IMR-90 (cell line): Measurements from ENCODE around the gene ADGRD1. TPM values are rescaled to one million over a fixed set of nuclear protein-coding genes. Genes with fewer than 3 reads are reported as not detected.

Experiments used
- ATAC-seq: fragments of 200-7000 bp; cut with Tn5 transposase; 2 replicates; pipeline ENCODE4 v1.9.1; 2020; ENCODE audit warnings: low read depth, mild to moderate bottlenecking, moderate library complexity
- BruUV-seq: library from RNA; stranded (reverse); fragments of 400-500 nt; replicated peaks from 2 replicates; lab custom pipeline; 2021; lab: Mats Ljungman, UMichigan
- CTCF ChIA-PET: fragments of 300-600 bp; formaldehyde crosslinking; extraction: SDS; loops from one replicate; lab custom pipeline; 2021; ENCODE audit warnings: antibody characterized with exemption; lab: Yijun Ruan, JAX
- POLR2A ChIA-PET: fragments of 300-600 bp; sonication (Branson Sonifier 250); formaldehyde crosslinking; loops from one replicate; lab custom pipeline; 2022; ENCODE audit warnings: antibody characterized with exemption; ENCODE audit not compliant: unreplicated experiment; lab: Charles Lee
- DNase-seq: peaks from one replicate; pipeline ENCODE4 v3.0.0; 2013
- H2AFZ ChIP-seq: replicated peaks from 2 replicates; pipeline ENCODE3; 2013; ENCODE audit warnings: low read length, mild to moderate bottlenecking; ENCODE audit not compliant: poor library complexity
- H2AK5ac ChIP-seq: 2 replicates; pipeline ENCODE4 v1.6.1; 2013; ENCODE audit warnings: low read depth, low read length, inconsistent platforms
- H2AK9ac ChIP-seq: replicated peaks from 2 replicates; pipeline ENCODE3; 2013; ENCODE audit warnings: mild to moderate bottlenecking, low read depth, low read length, moderate library complexity; ENCODE audit not compliant: poor library complexity
- H2BK120ac ChIP-seq: 2 replicates; pipeline ENCODE4 v1.6.1; 2013; ENCODE audit warnings: low read depth, low read length, inconsistent platforms
- H2BK15ac ChIP-seq: 3 replicates; pipeline ENCODE4 v1.6.1; 2013; ENCODE audit warnings: low read depth, low read length, inconsistent platforms
- H2BK20ac ChIP-seq: 2 replicates; pipeline ENCODE4 v1.6.1; 2013; ENCODE audit warnings: low read depth, mild to moderate bottlenecking, inconsistent platforms, low read length, moderate library complexity
- H2BK5ac ChIP-seq: 2 replicates; pipeline ENCODE4 v1.6.1; 2013; ENCODE audit warnings: mild to moderate bottlenecking, low read depth, low read length, inconsistent platforms; ENCODE audit not compliant: poor library complexity, severe bottlenecking
- H3K14ac ChIP-seq: replicated peaks from 2 replicates; pipeline ENCODE4 v1.6.1; 2013; ENCODE audit warnings: low read depth, low read length, inconsistent platforms
- H3K18ac ChIP-seq: 2 replicates; pipeline ENCODE4 v1.6.1; 2013; ENCODE audit warnings: low read depth, low read length, control low read depth
- H3K23ac ChIP-seq: 2 replicates; pipeline ENCODE4 v1.6.1; 2013; ENCODE audit warnings: low read depth, low read length, inconsistent platforms
- H3K27ac ChIP-seq: 2 replicates; pipeline ENCODE4 v1.5.1; 2013; ENCODE audit warnings: mild to moderate bottlenecking, control low read depth, low read length; ENCODE audit not compliant: insufficient read depth
- H3K27me3 ChIP-seq: 2 replicates; pipeline ENCODE4 v1.6.1; 2013; ENCODE audit warnings: low read length; ENCODE audit not compliant: control insufficient read depth, insufficient read depth
- H3K36me3 ChIP-seq: 2 replicates; pipeline ENCODE4 v1.6.1; 2013; ENCODE audit warnings: low read length, mixed read lengths; ENCODE audit not compliant: control insufficient read depth, insufficient read depth
- H3K4ac ChIP-seq: 2 replicates; pipeline ENCODE4 v1.6.1; 2013; ENCODE audit warnings: low read depth, low read length, inconsistent platforms
- H3K4me1 ChIP-seq: 2 replicates; pipeline ENCODE4 v1.6.1; 2013; ENCODE audit warnings: low read length, mixed read lengths; ENCODE audit not compliant: control insufficient read depth, insufficient read depth
- H3K4me2 ChIP-seq: 2 replicates; pipeline ENCODE4 v1.6.1; 2013; ENCODE audit warnings: low read depth, mild to moderate bottlenecking, control low read depth, low read length, moderate library complexity
- H3K4me3 ChIP-seq: 2 replicates; pipeline ENCODE4 v1.5.1; 2013; ENCODE audit warnings: low read depth, mild to moderate bottlenecking, control low read depth, low read length, moderate library complexity; ENCODE audit not compliant: insufficient read depth
- H3K56ac ChIP-seq: 2 replicates; pipeline ENCODE4 v1.6.1; 2013; ENCODE audit warnings: low read length, inconsistent platforms; ENCODE audit not compliant: insufficient read depth; ENCODE audit errors: extremely low read depth
- H3K79me1 ChIP-seq, 2 experiments: 2 replicates each; pipeline ENCODE4 v1.6.1; 2013; ENCODE audit warnings: low read length in 2 of 2, inconsistent platforms in 1 of 2, low read depth in 1 of 2
- H3K9ac ChIP-seq: 2 replicates; pipeline ENCODE4 v1.6.1; 2013; ENCODE audit warnings: low read depth, low read length, control low read depth
- H3K9me1 ChIP-seq: 2 replicates; pipeline ENCODE4 v1.6.1; 2013; ENCODE audit warnings: low read length, inconsistent platforms; ENCODE audit not compliant: insufficient read depth
- H3K9me3 ChIP-seq: 2 replicates; pipeline ENCODE4 v1.6.1; 2013; ENCODE audit warnings: low read length; ENCODE audit not compliant: control insufficient read depth, insufficient read depth
- H4K20me1 ChIP-seq: 2 replicates; pipeline ENCODE4 v1.6.1; 2013; ENCODE audit warnings: low read length, inconsistent platforms; ENCODE audit not compliant: insufficient read depth
- H4K5ac ChIP-seq: 2 replicates; pipeline ENCODE4 v1.6.1; 2013; ENCODE audit warnings: mild to moderate bottlenecking, low read depth, low read length, control low read depth
- H4K8ac ChIP-seq, 2 experiments: 2 replicates each; pipeline ENCODE4 v1.6.1; 2013; ENCODE audit warnings: low read depth in 2 of 2, low read length in 2 of 2, control low read depth in 1 of 2, inconsistent platforms in 1 of 2
- H4K91ac ChIP-seq: 2 replicates; pipeline ENCODE4 v1.6.1; 2013; ENCODE audit warnings: low read depth, low read length, inconsistent platforms; ENCODE audit not compliant: insufficient read depth
- BHLHE40 ChIP-seq: fragments of 150-350 bp; IDR thresholded peaks from 2 replicates; pipeline ENCODE4 v1.6.1; 2016; ENCODE audit warnings: mild to moderate bottlenecking, low read depth, low read length
- CEBPB ChIP-seq: IDR thresholded peaks from 2 replicates; pipeline ENCODE4 v1.6.1; 2012; ENCODE audit warnings: low read depth, low read length, improper control_type of control experiment
- CHD1 ChIP-seq: IDR thresholded peaks from 2 replicates; pipeline ENCODE4 v1.6.1; 2012; ENCODE audit warnings: low read depth, low read length, improper control_type of control experiment
- CTCF ChIP-seq: conservative IDR thresholded peaks from 2 replicates; pipeline ENCODE4 v1.5.1; 2012; ENCODE audit warnings: mild to moderate bottlenecking, low read depth, low read length, improper control_type of control experiment
- FOS ChIP-seq: fragments of 150-350 bp; IDR thresholded peaks from 2 replicates; pipeline ENCODE4 v1.6.1; 2016; ENCODE audit warnings: low read depth, low read length
- MAFK ChIP-seq: IDR thresholded peaks from 2 replicates; pipeline ENCODE4 v1.6.1; 2012; ENCODE audit warnings: low read depth, low read length, improper control_type of control experiment
- MAZ ChIP-seq: IDR thresholded peaks from 2 replicates; pipeline ENCODE4 v1.6.1; 2012; ENCODE audit warnings: low read depth, mild to moderate bottlenecking, low read length, improper control_type of control experiment, moderate library complexity, borderline replicate concordance
- MXI1 ChIP-seq: IDR thresholded peaks from 2 replicates; pipeline ENCODE4 v1.6.1; 2012; ENCODE audit warnings: low read depth, mild to moderate bottlenecking, low read length, moderate library complexity, borderline replicate concordance
- NFE2L2 ChIP-seq: fragments of 150-350 bp; IDR thresholded peaks from 2 replicates; pipeline ENCODE4 v1.6.1; 2016; ENCODE audit warnings: low read depth, mild to moderate bottlenecking, low read length
- POLR2A ChIP-seq: IDR thresholded peaks from 2 replicates; pipeline ENCODE4 v1.6.1; 2012; ENCODE audit warnings: mild to moderate bottlenecking, low read depth, low read length
- RAD21 ChIP-seq: IDR thresholded peaks from 2 replicates; pipeline ENCODE4 v1.6.1; 2012; ENCODE audit warnings: low read length, improper control_type of control experiment
- RCOR1 ChIP-seq: IDR thresholded peaks from 2 replicates; pipeline ENCODE4 v1.6.1; 2012; ENCODE audit warnings: mild to moderate bottlenecking, low read length, improper control_type of control experiment; ENCODE audit not compliant: insufficient replicate concordance
- RFX5 ChIP-seq: IDR thresholded peaks from 2 replicates; pipeline ENCODE4 v1.8.0; 2012; ENCODE audit warnings: low read depth, mild to moderate bottlenecking, low read length, moderate library complexity
- SMC3 ChIP-seq: fragments of 150-350 bp; IDR thresholded peaks from 2 replicates; pipeline ENCODE4 v1.6.1; 2016; ENCODE audit warnings: low read depth, mild to moderate bottlenecking, antibody characterized with exemption, low read length, moderate library complexity
- USF2 ChIP-seq: fragments of 150-350 bp; IDR thresholded peaks from 2 replicates; pipeline ENCODE4 v1.6.1; 2017; ENCODE audit warnings: mild to moderate bottlenecking, antibody characterized with exemption, low read length, low read depth
- WGBS, 2 experiments: methylation state at CpG; one replicate each; pipeline versions ENCODE4 v1.1.5 to v1.1.7; 2013; ENCODE audit warnings: missing lambda C conversion rate in 2 of 2; ENCODE audit not compliant: insufficient read length in 1 of 2; ENCODE audit errors: extremely low coverage in 2 of 2; 5-methylcytosine and 5-hydroxymethylcytosine counted together
- dilution Hi-C: fragments of 300-500 bp; cut with HindIII; formaldehyde crosslinking; loops from one replicate; pipeline ENCODE4 v1.14.3; 2018; ENCODE audit warnings: low sequenced_read_pairs; ENCODE audit not compliant: unreplicated experiment
- in situ Hi-C: fragments of 300-500 bp; cut with MboI; formaldehyde crosslinking; loops from 3 replicates; pipeline ENCODE4 v1.14.3; 2019; ENCODE audit warnings: low sequenced_read_pairs, inconsistent platforms, mixed read lengths
- intact Hi-C: fragments of 100-400 bp; cut with micrococcal nuclease; formaldehyde crosslinking; loops from 2 replicates; pipeline ENCODE4 v1.10.0; 2022
- polyA plus RNA-seq, 3 experiments: library from polyadenylated mRNA; depleted of rRNA; stranded (reverse); fragments of >200 nt; gene quantifications; 2 replicates each; pipeline ENCODE4 v1.2.3, GENCODE V29; 2012; ENCODE audit warnings: low replicate concordance in 1 of 3
- total RNA-seq: library from RNA; depleted of rRNA; stranded (reverse); fragments of >200 nt; gene quantifications from 2 replicates; pipeline ENCODE4 v1.2.3, GENCODE V29; 2012
- TF ChIP-seq, protein P1 (sequence below): fragments of 150-350 bp; IDR thresholded peaks from 2 replicates; pipeline ENCODE4 v1.6.1; 2016; ENCODE audit warnings: low read depth, mild to moderate bottlenecking, low read length, moderate library complexity, borderline replicate concordance

Gene ADGRD1
- total and polyA plus RNA-seq, 2 of the 4 experiments (the other 2 are of a cell fraction), result not detected

- Histone ChIP-seq H4K8ac (no peak overlapping the region), H3K18ac (no peak overlapping the region), H3K79me1 (no peaks in the 10 kb centered on the region), H2AK9ac (no peak overlapping the region), H2BK15ac (no peak overlapping the region), H3K9me3 (peaks cover 29% of the 10 kb centered on the region), H3K36me3 (no peaks in the 10 kb centered on the region), H3K23ac (no peak overlapping the region), H3K27me3 (no peaks in the 10 kb centered on the region), H3K27ac (no peak overlapping the region), H4K5ac (no peak overlapping the region), H2AFZ (peak overlapping the region; percentile 32), H3K4me3 (no peak overlapping the region), H4K20me1 (no peaks in the 10 kb centered on the region), H3K4ac (no peak overlapping the region), H2AK5ac (no peak overlapping the region), H3K4me2 (no peak overlapping the region), H3K56ac (no peak overlapping the region), H3K14ac (no peak overlapping the region), H3K9me1 (no peaks in the 10 kb centered on the region), H2BK5ac (no peak overlapping the region), H4K91ac (no peak overlapping the region), H2BK120ac (no peak overlapping the region), H3K4me1 (no peaks in the 10 kb centered on the region), H2BK20ac (no peak overlapping the region), H3K9ac (no peak overlapping the region)
- no TSS peak for BruUV-seq
- DNase-seq (no peak), ATAC-seq (no peak)
- ChIA-PET CTCF (no interaction called here), POLR2A (no interaction called here)
- dilution Hi-C loops (no loop called here), in situ Hi-C loops (loop anchor here (25.0 kb wide), 1 partner anchor 715 kb away; the partner anchor contains the start of gene MMP17), intact Hi-C loops (no loop called here)
- TF ChIP-seq NFE2L2, result no peak
- TF ChIP-seq RFX5, result no peak
- TF ChIP-seq RAD21, result no peak
- no peak for TF ChIP-seq BHLHE40
- TF ChIP-seq CEBPB, result no peak
- TF ChIP-seq POLR2A, result no peak
- TF ChIP-seq MAZ, result no peak
- TF ChIP-seq USF2, result no peak
- no peak for TF ChIP-seq RCOR1
- TF ChIP-seq CHD1, result no peak
- TF ChIP-seq MAFK, result no peak
- no peak for TF ChIP-seq SMC3
- TF ChIP-seq MXI1, result no peak
- TF ChIP-seq, protein P1, sequence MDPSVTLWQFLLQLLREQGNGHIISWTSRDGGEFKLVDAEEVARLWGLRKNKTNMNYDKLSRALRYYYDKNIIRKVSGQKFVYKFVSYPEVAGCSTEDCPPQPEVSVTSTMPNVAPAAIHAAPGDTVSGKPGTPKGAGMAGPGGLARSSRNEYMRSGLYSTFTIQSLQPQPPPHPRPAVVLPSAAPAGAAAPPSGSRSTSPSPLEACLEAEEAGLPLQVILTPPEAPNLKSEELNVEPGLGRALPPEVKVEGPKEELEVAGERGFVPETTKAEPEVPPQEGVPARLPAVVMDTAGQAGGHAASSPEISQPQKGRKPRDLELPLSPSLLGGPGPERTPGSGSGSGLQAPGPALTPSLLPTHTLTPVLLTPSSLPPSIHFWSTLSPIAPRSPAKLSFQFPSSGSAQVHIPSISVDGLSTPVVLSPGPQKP, result no peak
- TF ChIP-seq FOS, result no peak
- no peak for TF ChIP-seq CTCF
- 84% methylated on average over 12 of the region's 30 CpGs; no CpG with 5 or more reads in 1 of the 2 experiments for WGBS, 2 experiments
Measured at GRCh38 chr12:131121705-131122405, 168.1 kb downstream of the ADGRD1 start.
